WERI-Rb-1 (cell line): ENCODE measurements around the gene PLPP2.

Source experiments
- DNase-seq: peaks from one replicate; pipeline ENCODE4 v3.0.0-alpha.2; 2020
- H3K27ac ChIP-seq: fragments of 250-450 bp; sonication (Bioruptor Pico); 2 replicates; pipeline ENCODE4 v1.5.1; 2020; ENCODE audit warnings: mild to moderate bottlenecking, moderate library complexity
- H3K27me3 ChIP-seq: fragments of 250-450 bp; sonication (Bioruptor Pico); 2 replicates; pipeline ENCODE4 v1.5.1; 2021; ENCODE audit warnings: mild to moderate bottlenecking, low read depth, moderate library complexity; ENCODE audit not compliant: insufficient read depth, severe bottlenecking
- H3K36me3 ChIP-seq: fragments of 250-450 bp; sonication (Bioruptor Pico); 2 replicates; pipeline ENCODE4 v1.5.1; 2020; ENCODE audit warnings: mild to moderate bottlenecking, moderate library complexity
- H3K4me3 ChIP-seq: 2 replicates; pipeline ENCODE4 v1.5.1; 2011; ENCODE audit warnings: low read depth, mild to moderate bottlenecking, control low read depth, low read length
- H3K9me3 ChIP-seq: fragments of 250-450 bp; sonication (Bioruptor Pico); 2 replicates; pipeline ENCODE4 v1.5.1; 2021; ENCODE audit warnings: mild to moderate bottlenecking, moderate library complexity; ENCODE audit not compliant: severe bottlenecking
- TF ChIP-seq, protein P1 (sequence below): IDR thresholded peaks from 2 replicates; pipeline ENCODE4 v1.5.1; 2011; ENCODE audit warnings: low read depth, mild to moderate bottlenecking, control low read depth, inconsistent platforms, low read length

The PLPP2 gene

DNA sequence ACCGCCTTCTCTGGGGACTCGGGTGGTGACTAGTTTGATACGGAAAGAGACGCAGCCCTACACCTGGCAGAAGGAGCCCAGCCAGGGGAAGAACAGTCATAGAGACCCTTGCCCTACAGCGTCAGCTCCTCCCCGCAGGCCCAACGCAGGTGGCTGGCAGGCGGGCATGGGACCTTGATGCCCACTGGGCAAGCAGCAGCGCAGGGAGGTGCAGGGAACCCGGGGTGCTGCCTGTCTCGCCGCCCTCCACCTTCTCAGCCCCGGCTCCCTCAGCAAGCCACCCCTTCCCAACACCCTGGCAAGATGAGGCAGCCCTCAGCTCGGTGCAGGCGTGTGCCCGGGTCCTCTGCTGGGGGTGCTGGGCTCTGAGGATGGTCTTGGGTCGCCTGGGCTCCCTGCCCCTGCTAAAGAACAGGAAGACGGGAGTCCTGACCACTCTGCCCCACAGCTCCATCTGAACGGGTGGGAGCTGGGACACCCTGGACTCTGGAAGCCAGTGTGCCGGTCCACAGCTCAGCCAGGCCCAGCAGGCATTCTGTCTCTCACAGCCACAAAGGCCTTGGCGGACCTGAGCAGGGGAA, 44.4 kb upstream of the PLPP2 start:
- DNase-seq: no peak
- Histone ChIP-seq H3K4me3 (no peak overlapping the region), H3K27ac (no peak overlapping the region), H3K9me3 (peaks cover 2% of the 10 kb centered on the region), H3K27me3 (no peaks in the 10 kb centered on the region), H3K36me3 (peaks cover 41% of the 10 kb centered on the region)
- TF ChIP-seq, protein P1, sequence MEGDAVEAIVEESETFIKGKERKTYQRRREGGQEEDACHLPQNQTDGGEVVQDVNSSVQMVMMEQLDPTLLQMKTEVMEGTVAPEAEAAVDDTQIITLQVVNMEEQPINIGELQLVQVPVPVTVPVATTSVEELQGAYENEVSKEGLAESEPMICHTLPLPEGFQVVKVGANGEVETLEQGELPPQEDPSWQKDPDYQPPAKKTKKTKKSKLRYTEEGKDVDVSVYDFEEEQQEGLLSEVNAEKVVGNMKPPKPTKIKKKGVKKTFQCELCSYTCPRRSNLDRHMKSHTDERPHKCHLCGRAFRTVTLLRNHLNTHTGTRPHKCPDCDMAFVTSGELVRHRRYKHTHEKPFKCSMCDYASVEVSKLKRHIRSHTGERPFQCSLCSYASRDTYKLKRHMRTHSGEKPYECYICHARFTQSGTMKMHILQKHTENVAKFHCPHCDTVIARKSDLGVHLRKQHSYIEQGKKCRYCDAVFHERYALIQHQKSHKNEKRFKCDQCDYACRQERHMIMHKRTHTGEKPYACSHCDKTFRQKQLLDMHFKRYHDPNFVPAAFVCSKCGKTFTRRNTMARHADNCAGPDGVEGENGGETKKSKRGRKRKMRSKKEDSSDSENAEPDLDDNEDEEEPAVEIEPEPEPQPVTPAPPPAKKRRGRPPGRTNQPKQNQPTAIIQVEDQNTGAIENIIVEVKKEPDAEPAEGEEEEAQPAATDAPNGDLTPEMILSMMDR: no peak

DNA sequence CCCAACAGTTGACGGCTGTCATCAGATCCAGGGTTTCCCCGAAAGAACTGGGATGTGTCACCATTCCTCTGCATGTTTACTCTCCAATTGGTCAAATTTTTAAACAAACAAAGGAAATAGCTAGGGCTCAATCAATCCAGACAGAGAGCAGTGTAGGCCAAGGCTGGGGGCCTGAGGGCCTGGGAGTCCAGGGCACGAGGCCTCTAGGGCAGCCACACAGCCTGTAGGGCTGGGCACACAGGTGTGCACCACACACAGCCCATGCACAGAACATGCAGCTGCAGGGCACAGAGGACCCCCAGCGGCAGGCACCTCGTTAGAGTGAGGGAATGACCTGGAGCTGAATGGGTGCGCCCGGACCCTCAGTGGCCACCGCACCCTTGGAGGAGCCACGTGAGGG, 43.9 kb upstream of the PLPP2 start:
- Histone ChIP-seq H3K9me3 (peaks cover 2% of the 10 kb centered on the region), H3K4me3 (no peak overlapping the region), H3K27ac (no peak overlapping the region), H3K36me3 (peaks cover 41% of the 10 kb centered on the region), H3K27me3 (no peaks in the 10 kb centered on the region)
- TF ChIP-seq, protein P1: no peak
- no peak for DNase-seq

DNA sequence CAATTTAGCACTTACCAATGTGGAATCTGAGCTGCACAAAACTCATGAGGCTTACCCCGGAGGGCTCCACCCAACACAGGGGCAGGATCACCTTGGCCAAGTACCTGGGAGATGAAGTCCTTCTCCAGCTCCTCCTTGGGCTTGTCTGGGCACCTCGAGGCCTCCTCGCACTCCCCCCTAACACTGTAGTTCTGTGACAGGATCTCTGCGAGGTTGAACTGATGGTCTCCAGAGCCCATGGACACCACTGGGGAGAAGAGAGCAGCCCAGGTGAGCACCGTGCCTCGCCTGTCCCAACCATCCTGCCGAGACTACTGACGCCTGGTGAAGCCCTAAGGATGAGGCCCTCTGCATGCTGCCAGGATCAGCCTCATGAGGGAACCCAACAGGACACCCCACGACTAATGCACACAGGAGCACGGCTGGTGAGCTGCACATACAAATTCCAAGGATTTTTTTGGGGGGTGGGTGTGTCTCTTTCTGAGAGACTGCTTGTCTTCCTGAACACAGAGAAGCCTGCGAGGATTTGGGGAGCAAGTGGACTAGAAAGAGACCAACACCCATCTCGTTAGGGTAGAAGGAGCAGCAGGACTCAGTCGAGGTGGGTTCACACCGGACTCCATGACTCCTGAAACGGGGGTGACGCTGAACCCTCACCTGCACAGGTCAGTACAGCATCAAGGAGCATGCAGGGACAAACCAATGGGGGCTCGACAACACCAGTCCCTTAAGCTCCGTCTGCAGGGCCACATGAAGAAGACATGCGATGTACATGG, 43.3 kb upstream of the PLPP2 start:
- no peaks in the 10 kb centered on the region for H3K27me3 ChIP-seq
- H3K27ac ChIP-seq: no peak overlapping the region
- H3K36me3 ChIP-seq: peaks cover 46% of the 10 kb centered on the region
- peaks cover 2% of the 10 kb centered on the region for H3K9me3 ChIP-seq
- DNase-seq: no peak
- TF ChIP-seq, protein P1: no peak
- no peak overlapping the region for H3K4me3 ChIP-seq

DNA sequence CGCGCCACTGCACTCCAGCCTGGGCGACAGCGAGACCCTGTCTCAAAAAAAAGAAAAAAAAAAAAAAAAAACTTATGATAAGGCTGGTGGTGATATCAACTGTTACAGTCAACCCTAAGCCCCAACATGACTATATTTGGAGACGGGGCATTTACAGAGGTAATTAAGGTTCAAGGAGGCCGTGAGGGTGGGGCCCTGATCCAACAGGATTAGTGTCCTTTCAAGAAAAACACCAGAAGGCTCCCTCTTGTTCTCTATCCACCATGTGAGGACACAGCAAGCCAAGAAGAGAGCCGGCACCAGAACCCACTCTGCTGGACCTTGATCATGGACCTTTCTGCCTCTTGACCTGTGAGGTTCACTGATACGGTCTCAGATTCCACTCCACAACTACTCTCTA, 39.3 kb upstream of the PLPP2 start:
- TF ChIP-seq, protein P1: no peak
- no peaks in the 10 kb centered on the region for H3K27me3 ChIP-seq
- no peak for DNase-seq
- H3K9me3 ChIP-seq: peaks cover 10% of the 10 kb centered on the region
- no peak overlapping the region for H3K27ac ChIP-seq
- H3K36me3 ChIP-seq: peaks cover 76% of the 10 kb centered on the region
- no peak overlapping the region for H3K4me3 ChIP-seq

DNA sequence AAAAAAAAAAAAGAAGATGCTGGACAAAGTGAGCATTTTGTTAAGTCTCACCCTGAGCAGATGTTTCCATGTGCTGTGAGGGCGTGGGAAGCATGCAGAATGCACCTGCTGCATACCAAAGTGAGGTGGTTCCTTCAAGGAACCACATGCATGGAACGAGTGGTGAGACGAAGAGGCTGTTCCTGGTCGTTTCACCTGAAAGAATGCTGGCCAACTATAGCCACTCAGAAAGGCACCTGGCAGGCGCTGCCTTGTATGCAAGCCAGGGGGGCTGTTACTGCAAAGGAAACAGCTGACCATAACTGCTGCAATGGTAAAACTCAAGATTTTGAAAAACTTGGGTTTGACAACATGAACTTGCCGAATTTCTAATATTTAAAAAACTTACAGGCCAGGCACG, 38.7 kb upstream of the PLPP2 start:
- no peak overlapping the region for H3K27ac ChIP-seq
- H3K4me3 ChIP-seq: no peak overlapping the region
- peaks cover 78% of the 10 kb centered on the region for H3K36me3 ChIP-seq
- no peaks in the 10 kb centered on the region for H3K27me3 ChIP-seq
- TF ChIP-seq, protein P1: no peak
- DNase-seq: no peak
- peaks cover 10% of the 10 kb centered on the region for H3K9me3 ChIP-seq
